ENCODE results near the gene CCDC6.

Gene CCDC6

GRCh38 chr10:59864141-59864962 is 42.0 kb downstream of the CCDC6 start:
- intact Hi-C loops (cut with DNase I): no loop called here
- no peak for DNase-seq

DNA sequence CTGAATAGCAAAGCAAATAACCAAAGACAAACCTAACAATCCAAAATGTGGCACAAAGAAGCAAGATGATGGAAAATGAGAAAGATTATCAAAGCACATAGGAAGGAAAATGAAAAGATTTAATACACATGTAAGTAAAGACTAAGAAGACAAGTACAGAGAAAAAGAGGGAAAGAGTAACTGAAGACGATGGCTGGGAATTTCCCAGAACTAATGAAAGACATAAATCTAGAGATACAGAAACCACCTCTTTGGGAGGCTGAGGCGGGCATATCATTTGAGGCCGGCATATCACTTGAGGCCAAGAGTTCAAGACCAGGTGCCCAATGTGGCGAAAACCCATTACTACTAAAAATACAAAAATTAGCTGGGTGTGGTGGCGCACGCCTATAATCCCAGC is 46.8 kb downstream of the CCDC6 start:
- intact Hi-C loops (cut with DNase I): no loop called here
- DNase-seq: no peak

DNA sequence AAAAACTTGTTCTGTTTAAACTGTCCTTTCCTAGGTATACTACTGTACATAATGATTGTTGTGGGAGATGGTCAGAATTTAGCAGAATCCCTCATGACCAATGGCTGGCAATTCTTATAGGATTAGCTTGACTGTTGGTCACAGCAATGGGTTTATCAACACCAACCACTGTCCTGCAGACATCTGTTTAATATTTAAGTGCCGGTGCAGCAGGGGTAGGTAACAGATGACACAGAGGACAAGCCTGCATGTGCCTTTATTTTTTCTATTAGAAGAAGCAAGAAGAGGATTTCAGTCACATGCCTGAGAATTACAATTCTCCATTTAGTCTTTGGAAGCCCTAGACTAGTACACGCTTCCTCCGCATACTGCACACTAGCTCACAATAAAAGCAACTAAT is 48.4 kb downstream of the CCDC6 start:
- no peak for DNase-seq
- intact Hi-C loops (cut with DNase I): no loop called here

DNA sequence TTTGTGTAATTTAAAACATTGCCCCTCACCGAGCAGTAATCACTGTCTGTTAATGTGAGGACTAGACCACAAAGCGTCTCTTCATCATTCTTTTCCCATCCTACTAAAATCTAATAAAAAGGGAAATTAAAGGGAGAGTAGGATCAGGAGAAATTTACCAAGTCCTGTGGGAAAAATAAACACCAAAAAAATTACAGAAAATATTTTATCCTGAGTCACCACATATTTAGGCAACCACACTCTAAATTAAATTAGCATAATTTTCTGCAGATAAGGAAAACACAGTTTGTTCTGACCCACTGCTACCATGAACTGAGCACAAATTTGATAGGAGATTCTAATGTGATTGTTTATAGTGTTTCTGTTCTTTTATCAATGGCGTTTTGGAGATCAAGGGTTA is 49.3 kb downstream of the CCDC6 start:
- no peak for DNase-seq
- intact Hi-C loops (cut with DNase I): no loop called here

- intact Hi-C loops (cut with DNase I): no loop called here
- DNase-seq: no peak
These were observed 50.3 kb downstream of the CCDC6 start for GRCh38 chr10:59856104-59856503.

- intact Hi-C loops (cut with DNase I): no loop called here
These were observed 51.8 kb downstream of the CCDC6 start for GRCh38 chr10:59854571-59854970.

GRCh38 chr10:59852670-59853069 is 53.7 kb downstream of the CCDC6 start:
- intact Hi-C loops (cut with DNase I): no loop called here

More at GRCh38 chr10:59854571-59854970, 51.8 kb downstream of the CCDC6 start:
- no peak for DNase-seq

GRCh38 chr10:59851864-59852263 is 54.5 kb downstream of the CCDC6 start:
- intact Hi-C loops (cut with DNase I): no loop called here
- no peak for DNase-seq

More at GRCh38 chr10:59852670-59853069, 53.7 kb downstream of the CCDC6 start:
- DNase-seq: no peak

DNA sequence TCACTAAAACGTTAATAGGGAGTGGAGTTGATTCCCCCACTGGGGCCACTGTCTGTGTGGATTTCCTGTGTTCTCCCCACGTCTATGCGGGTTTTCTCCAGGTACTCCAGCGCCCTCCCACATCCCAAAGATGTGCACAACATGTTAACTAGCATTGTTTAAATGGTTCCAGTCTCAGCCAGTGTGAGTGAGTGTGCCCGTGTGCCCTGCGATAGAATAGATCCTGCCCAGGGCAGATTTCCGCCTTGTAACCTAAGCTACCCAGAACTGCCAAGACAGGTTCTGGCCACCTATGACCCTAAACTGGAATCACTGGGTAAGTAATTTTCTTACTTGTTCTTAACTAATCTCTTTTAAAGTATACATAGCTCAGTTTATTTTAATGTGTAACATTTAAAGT is 58.5 kb downstream of the CCDC6 start:
- intact Hi-C loops (cut with DNase I): loop anchor here (10.0 kb wide), 1 partner anchor 47 kb away; no protein-coding TSS in a partner anchor
- DNase-seq: no peak

GRCh38 chr10:59847326-59847725 is 59.0 kb downstream of the CCDC6 start:
- DNase-seq: no peak
- intact Hi-C loops (cut with DNase I): loop anchor here (10.0 kb wide), 1 partner anchor 47 kb away; no protein-coding TSS in a partner anchor

DNA sequence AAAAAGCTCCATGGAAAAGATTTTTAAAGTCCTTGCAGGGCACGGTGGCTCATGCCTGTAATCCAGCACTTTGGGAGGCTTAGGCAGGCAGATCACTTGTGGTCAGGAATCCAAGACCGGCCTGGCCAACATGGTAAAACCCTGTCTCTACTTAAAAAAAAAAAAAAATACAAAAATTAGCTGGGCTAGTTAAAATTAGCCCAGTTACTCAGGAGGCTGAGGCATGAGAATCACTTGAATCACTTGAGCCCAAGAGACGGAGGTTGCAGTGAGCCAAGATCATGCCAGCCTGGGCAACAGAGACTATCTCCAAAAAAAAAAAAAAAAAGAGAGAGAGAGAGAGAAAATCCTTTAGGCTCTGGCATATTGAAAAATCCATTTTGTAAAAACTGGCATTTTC is 61.9 kb downstream of the CCDC6 start:
- no peak for DNase-seq
- intact Hi-C loops (cut with DNase I): loop anchor here (10.0 kb wide), 1 partner anchor 50 kb away; no protein-coding TSS in a partner anchor

DNA sequence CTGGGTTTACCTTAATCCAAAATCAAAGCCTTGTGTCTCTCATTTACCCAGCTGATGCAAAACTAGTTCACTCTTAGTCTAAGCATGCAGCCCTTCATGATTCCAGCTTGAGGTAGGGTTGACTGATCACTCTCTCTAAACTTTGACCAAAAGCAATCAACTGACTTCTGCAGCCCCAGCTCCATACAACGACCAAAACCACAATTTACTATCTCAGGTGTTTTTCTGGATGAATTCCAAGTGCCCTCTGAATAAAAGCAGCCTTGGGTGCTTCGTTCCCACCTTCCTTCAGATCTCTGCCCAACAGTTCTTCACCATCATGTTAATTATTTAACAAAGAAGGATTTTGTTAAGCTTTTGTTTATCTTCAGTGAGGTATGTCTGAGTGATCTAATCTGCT is 62.6 kb downstream of the CCDC6 start:
- DNase-seq: no peak
- intact Hi-C loops (cut with DNase I): loop anchor here (10.0 kb wide), 1 partner anchor 51 kb away; no protein-coding TSS in a partner anchor

GRCh38 chr10:59839576-59839975 is 66.8 kb downstream of the CCDC6 start:
- intact Hi-C loops (cut with DNase I): no loop called here
- DNase-seq: no peak

DNA sequence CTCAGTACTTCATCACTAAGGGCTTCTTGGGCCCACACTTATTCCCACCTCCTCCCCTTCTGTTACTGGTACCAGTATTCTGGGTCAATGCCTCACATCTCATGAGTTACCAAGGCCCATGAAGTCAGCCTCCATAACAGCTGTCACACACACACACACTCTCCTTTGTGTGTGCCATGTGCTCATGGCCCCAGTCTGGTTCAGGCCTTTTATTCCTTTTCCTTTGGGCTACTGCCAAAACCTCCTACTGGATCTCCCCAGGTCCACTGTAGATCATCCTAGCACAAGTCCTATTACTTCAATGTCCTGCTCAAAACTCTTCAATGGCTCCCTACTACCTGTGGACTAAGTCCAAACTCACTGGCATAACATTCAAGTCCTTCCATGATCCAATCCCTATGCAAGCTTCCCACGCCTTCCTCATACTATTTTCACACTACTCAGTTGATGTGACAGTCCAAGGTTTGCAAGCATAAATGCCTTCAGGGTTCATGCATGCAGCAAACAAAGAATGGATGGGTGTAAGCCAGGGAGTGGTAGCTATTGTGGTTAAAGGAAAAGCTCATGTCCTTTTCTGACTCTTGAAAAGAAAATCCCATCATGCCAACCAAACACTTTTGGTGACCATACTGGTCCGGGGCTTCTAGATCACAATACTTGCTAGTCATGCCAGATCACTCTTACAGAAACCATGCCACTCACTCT is 68.1 kb downstream of the CCDC6 start:
- intact Hi-C loops (cut with DNase I): no loop called here
- no peak for DNase-seq

DNA sequence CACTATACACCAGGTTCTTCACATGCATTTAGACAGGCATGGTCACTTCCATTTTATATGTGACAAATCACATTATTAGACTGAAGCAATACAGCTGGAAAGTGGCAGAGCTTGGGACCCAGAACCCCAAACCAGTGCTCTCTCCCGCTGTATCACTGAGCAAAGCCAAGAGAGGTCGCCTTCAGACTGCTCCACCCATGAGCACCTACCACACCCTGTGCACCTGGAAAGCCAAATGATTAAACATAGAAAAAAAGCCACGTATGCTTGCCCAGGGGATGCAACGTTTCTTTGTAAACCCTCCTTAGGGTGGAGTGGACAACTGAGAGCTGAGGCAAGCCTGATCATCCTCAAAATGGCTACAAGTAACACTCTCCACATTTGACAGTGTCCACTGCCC is 72.5 kb downstream of the CCDC6 start:
- intact Hi-C loops (cut with DNase I): loop anchor here (5.0 kb wide), 1 partner anchor 207 kb away; no protein-coding TSS in a partner anchor
- no peak for DNase-seq

- DNase-seq: no peak
- intact Hi-C loops (cut with DNase I): loop anchor here (5.0 kb wide), 1 partner anchor 205 kb away; no protein-coding TSS in a partner anchor
These were observed 73.8 kb downstream of the CCDC6 start for GRCh38 chr10:59832506-59832905.

GRCh38 chr10:59831658-59832503 is 74.5 kb downstream of the CCDC6 start:
- intact Hi-C loops (cut with DNase I): loop anchor here (5.0 kb wide), 1 partner anchor 205 kb away; no protein-coding TSS in a partner anchor

GRCh38 chr10:59830601-59831259 is 75.6 kb downstream of the CCDC6 start:
- intact Hi-C loops (cut with DNase I): loop anchor here (5.0 kb wide), 1 partner anchor 203 kb away; no protein-coding TSS in a partner anchor
- peak in 5 of 10 donors; percentile 19 to 79 (median 47) for DNase-seq

More at GRCh38 chr10:59831658-59832503, 74.5 kb downstream of the CCDC6 start:
- DNase-seq: peak in 1 of 10 donors; percentile 36

DNA sequence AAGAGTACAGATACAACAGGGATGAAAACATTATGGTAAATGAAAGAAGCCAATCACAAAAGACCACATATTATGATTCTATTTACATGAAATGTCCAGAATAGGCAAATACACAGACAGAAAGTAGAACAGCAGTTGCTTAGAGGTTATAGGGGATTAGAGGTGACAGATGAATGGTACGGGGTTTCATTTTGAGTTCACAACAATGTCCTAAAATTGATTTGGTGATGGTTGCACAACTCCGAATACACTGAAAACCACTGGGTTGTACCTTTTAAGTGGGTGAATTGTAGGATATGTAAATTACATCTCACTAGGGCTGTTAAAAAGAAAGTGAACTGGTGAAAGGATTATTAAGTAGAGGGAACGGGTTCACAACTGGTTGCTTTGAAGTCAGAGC is 76.8 kb downstream of the CCDC6 start:
- no peak for DNase-seq
- intact Hi-C loops (cut with DNase I): loop anchor here (5.0 to 10.0 kb wide), 2 partner anchors 75 to 527 kb away; partner anchors contain the start of gene CCDC6

- intact Hi-C loops (cut with DNase I): loop anchor here (5.0 to 10.0 kb wide), 2 partner anchors 76 to 527 kb away; partner anchors contain the start of gene CCDC6
- DNase-seq: no peak
These were observed 77.3 kb downstream of the CCDC6 start for GRCh38 chr10:59829024-59829423.

Measured in posterior cingulate gyrus (tissue), 11 donors.